GM21526 (cell line): ENCODE measurements around the gene SAMD9L.
A peak's percentile ranks its signal among the peaks of the same experiment; 100 is the strongest.
"Not testable (repeated sequence)": the region's sequence is repeated elsewhere in the genome, so short reads cannot be mapped to it uniquely, and the experiment has no call there.

Experiments used
- ATAC-seq: cut with Tn5 transposase; IDR thresholded peaks from one replicate; pipeline ENCODE4 v1.9.1; 2021; ENCODE audit warnings: moderate library complexity; ENCODE audit not compliant: unreplicated experiment, low FRiP score

The SAMD9L gene

DNA sequence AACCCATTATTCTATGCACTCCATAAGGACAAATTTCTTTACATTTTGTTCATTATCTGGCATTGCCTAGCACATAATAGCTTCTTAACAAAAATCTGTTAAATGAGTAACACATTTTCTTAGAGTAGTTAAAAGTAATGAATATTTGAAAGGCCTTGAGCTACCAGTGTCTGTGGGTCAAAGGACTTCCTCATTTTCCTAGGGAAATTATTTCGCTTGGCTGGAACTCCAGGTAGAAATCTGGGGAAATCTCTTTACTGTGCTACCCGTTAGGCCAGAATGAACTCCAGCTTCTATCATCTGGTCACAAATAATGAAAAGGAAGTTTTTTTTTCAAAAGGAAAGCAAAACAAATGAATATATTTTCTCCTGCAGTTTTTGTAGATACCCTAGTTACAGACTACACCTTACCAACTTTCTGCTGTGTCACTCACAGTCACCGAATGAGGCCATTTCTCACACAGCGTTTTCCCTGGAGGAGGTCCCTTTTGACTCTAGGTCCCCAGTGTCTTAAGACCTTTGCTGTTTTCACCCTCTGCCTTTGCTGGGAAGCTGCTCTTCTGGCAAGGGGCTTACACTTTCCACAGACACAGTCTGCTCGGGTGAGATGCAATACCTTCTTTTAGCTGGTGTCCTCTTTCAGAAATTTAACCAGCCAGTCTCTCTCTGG lies 1.6 kb downstream of the SAMD9L start:
- ATAC-seq: no peak

- no peak for ATAC-seq
These were observed 2.1 kb downstream of the SAMD9L start for GRCh38 chr7:93146036-93146435.

DNA sequence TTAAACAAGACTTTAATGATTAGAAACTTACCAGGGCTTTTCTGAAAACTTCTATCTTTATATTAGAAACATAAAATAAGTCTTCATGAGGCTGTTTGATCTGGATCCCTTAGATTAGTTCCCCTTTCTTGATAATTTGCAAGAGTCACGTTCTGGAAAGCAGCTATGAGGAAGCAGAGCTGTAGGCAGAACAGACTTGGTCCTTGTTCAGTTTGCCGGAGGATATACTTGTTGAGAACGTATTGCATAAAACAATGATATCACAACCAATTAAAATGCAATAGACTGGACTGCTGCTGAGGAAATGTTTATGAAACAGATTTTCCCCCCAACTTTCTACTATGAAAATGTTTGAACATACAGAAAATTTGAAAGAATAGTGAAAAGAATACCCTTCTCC lies 2.8 kb downstream of the SAMD9L start:
- no peak for ATAC-seq

GRCh38 chr7:93142127-93142526 lies 6.1 kb downstream of the SAMD9L start:
- ATAC-seq: no peak

- no peak for ATAC-seq
These were observed 7.5 kb downstream of the SAMD9L start for GRCh38 chr7:93140582-93141191.

DNA sequence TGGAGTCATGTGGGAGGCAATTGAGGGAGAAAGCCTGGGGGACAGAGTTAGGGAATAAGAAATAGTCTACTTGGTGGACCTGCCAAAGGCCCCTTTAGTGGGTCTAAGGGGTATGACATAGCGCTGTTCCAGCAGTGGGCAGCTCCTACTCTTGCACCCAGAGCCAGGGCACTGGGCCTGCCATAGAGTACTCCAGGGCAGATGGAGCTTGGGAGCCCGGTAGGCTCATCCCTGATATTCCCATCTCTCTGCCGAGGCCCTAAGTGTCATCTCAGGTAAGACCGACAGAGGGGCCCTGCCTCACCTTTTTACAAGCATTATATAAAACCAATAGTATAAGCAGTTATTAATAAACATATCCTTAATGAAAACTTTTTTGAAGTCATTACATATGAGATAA lies 9.6 kb downstream of the SAMD9L start:
- no peak for ATAC-seq

- ATAC-seq: no peak
These were observed 15.2 kb downstream of the SAMD9L start for GRCh38 chr7:93133005-93133404.

DNA sequence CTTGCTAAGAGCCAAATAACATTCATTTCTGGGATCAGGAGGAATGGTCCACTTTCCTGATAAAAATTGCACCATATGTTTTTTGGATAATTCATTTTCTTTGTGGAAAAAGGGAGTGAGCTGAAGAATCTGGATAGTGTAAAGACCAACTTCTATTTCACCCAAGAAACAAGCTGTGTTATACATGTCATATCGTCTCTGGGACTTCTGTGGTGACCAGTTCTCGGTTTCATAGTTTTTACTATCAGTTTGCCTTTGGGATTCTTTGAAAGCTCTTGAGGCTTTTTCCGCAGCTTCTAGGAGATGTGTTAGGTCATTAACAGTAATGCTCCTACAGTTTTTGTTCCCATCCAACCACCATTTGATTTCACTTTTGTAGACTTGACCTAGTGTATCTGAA lies 16.0 kb downstream of the SAMD9L start:
- ATAC-seq: no peak

DNA sequence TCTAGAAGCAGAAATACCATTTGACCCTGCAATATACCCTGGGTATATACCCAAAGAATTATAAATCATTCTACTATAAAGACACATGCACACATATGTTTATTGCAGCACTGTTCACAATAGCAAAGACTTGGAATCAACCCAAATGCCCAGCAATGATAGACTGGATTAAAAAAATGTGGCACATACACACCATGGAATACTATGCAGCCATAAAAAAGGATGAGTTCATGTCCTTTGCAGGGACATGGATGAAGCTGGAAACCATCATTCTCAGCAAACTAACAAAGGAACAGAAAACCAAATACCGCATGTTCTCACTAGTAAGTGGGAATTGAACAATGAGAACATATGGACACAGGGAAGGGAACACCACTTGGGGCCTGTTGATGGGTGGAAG lies 21.2 kb downstream of the SAMD9L start:
- not testable (repeated sequence) for ATAC-seq

DNA sequence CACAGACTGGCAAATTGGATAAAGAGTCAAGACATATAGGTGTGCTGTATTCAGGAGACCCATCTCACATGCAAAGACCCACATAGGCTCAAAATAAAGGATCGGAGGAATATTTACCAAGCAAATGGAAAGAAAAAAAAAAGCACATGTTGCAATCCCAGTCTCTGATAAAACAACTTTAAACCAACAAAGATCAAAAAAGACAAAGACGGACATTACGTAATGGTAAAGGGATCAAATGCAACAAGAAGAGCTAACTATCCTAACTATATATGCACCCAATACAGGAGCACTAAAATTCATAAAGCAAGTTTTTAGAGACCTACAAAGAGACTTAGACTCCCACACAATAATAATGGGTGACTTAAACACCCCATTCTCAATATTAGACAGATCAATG lies 24.7 kb downstream of the SAMD9L start:
- ATAC-seq: not testable (repeated sequence)

GRCh38 chr7:93120592-93121549 lies 27.3 kb downstream of the SAMD9L start:
- no peak for ATAC-seq

- ATAC-seq: no peak
These were observed 28.8 kb downstream of the SAMD9L start for GRCh38 chr7:93119191-93119905.

DNA sequence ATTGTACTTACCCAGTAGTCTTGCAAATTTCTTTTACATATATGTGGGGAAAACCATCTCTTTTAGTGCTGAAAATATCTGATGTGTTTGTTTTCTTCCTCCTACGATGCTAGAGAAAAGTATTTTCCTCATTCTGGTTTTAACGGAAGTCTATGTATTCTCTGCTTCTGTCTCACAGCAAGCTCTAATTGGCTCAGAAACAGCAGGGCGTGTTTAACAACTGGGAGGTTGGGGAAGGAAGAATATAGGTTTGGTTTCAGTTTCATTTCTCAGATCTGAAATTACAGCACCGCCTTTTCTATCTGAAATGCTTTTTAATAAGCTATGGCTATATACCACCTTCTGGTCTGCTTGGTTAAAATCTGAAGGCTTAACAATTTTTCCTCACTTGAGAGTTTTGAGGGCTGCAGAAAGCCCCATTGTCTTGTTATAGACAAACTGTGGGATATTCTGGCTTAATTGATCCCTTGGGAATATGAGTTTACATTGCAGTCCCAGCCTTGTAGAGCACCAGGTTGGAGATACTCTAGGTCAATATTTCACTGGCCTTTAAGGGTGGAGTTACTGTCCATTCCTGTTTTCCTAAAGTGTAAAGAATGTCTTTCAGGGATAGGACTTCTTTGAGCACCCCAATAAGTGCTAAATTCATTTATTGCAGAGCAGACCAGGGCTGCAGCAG lies 30.2 kb downstream of the SAMD9L start, which contains the start of gene SAMD9:
TSS of gene SAMD9 (minus strand) at position 128 of the 679 bp plus-strand sequence. CDS start 11,882 bp downstream, outside the sequence.
- ATAC-seq: peak; percentile 99

DNA sequence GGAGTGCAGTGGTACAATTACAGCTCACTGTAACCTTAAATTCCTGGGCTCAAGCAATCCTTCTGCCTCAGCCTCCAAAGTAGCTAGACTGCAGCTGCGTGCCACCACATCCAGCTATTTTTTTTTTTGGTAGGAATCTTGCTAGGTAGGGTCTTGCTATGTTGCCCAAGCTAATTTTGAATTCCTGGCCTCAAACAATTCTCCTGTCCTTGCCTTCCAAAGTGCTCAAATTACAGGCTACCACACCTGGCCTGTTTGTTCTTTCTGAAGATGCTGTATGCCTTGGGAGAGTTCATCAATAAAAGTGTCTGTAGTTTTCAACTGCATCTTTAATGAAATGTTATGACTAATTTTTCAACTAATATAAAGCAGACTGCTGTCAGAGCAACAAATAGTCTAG lies 30.9 kb downstream of the SAMD9L start:
- no peak for ATAC-seq

DNA sequence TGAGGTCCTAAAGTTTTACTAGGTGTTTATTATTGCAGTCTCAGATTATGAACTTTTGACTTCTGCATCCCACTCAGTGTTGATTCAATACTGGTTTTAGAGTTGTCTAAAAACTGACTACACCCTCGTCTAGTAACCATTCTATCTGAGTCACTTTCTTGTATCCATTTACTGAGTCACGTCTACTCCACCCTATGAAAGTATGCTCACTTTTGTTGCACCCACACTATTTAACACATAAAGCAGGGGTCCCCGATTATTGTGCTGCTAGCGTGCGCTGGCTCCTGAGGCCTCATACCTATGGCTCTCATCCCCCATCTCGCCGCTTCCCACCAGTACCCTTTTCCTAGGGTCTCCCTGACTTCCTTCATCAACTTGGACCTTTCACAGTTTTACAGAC lies 32.4 kb downstream of the SAMD9L start:
- ATAC-seq: no peak

GRCh38 chr7:93108003-93108402 lies 40.2 kb downstream of the SAMD9L start:
- ATAC-seq: no peak

- ATAC-seq: no peak
These were observed 50.8 kb downstream of the SAMD9L start for GRCh38 chr7:93097388-93097787.

DNA sequence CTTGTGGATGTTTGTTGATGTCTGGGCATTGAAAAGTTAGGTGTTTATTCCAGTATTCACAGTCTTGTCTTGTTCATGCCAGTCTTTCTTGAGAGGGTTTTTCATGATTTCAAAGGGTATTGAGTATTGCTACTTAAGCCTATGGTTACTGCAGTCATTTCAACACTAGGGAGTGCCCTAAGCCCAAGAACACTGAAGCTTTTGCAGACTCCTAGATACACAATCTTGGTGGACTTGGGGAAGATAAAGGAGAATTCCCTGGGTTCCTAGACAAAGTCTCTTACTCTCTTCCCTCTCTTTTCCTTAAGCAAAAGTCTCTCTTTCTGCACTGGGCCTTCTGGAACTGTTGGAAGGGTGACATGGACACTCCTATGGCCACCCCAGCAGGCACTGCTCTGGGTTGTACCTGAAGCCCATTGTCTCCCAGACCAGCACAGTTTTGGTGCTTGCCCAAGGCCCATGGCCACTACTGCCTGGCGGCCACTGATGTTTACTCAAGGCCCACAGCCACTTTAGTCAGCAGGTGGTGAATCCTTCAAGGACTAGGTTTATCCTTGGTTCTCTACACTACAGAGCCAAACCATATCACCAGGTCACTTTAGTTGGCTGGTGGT lies 55.3 kb downstream of the SAMD9L start:
- peak; percentile 74 for ATAC-seq
